ENCODE data around the gene CYBRD1.

Gene CYBRD1

GRCh38 chr2:171553236-171553635 lies 31.0 kb downstream of the CYBRD1 start:
- no peak for DNase-seq (ENCODE audit: extremely low read depth in 1 of 2, low read depth in 1 of 2)

- DNase-seq (ENCODE audit: extremely low read depth in 1 of 2, low read depth in 1 of 2): no peak
These were observed 31.6 kb downstream of the CYBRD1 start for GRCh38 chr2:171553858-171554257.

DNA sequence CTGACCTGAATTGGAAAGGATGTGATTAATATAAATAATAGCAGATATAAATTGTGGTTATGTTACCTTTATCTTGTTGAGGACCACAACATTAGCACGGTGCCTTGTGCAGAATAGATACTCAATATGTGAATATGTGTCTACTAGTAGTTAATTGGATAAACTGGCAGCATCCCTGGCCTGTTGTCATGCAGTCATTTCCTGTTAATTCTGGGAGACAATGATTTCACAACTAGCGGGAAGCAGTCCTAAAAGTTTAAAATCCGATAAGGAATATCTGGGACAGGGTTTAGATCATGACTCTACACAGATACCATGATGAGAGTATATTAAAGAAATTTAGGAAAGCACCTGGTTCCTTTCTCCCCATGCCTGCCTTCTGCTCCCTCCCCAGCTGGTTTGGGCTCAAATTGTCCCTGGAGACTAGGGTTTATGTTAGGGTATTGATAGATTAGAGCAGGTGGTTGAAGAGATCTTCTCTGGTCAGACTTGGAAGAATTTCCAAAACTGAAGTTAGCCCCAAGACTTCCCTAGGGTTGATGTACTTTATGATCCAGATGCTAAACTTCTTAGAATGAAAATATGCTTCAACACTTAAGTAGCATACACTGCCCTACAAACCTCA lies 32.8 kb downstream of the CYBRD1 start:
- DNase-seq (ENCODE audit: extremely low read depth in 1 of 2, low read depth in 1 of 2): no peak

GRCh38 chr2:171557363-171557762 lies 35.1 kb downstream of the CYBRD1 start:
- DNase-seq (ENCODE audit: extremely low read depth in 1 of 2, low read depth in 1 of 2): no peak

DNA sequence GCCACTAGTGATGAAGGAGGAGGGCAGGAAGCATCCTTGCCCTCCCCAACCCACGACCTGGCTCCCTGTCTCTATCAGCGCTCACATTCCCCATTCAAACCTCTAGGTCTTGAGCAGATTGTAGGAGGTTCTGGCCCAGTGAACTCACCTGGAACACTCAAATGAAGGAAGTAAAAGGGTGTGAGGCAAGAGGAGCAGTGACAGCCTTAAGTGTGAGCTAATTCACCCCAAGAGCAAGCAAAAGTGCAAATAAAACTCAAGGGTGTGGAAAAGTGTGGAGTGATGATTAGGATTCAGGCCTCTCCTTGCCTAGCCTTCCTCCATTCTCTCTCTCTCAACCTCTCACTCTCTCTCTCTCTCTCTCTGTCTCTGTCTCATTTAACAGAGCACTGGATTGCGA lies 41.0 kb downstream of the CYBRD1 start:
- DNase-seq (ENCODE audit: extremely low read depth in 1 of 2, low read depth in 1 of 2): no peak

GRCh38 chr2:171564463-171564862 lies 42.2 kb downstream of the CYBRD1 start:
- no peak for DNase-seq (ENCODE audit: extremely low read depth in 1 of 2, low read depth in 1 of 2)

DNA sequence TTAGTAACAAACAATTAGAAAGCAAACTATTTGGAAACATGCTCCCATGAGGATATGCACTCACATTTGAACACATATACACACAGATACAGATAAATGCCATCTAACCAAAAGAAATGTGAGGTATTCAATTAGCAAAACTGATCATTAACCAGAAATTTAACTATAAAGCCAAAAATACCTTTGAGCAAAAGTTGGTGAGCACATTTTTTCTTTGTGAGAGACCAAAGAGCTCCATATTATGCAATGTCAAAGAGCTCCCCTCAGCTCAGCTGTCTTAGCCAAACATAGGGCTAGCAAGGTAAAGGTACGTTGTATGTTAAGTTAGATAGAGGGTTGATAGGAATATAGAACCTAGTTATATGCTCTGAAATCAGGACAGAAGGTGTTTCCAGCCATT lies 43.8 kb downstream of the CYBRD1 start:
- DNase-seq (ENCODE audit: extremely low read depth in 1 of 2, low read depth in 1 of 2): no peak

DNA sequence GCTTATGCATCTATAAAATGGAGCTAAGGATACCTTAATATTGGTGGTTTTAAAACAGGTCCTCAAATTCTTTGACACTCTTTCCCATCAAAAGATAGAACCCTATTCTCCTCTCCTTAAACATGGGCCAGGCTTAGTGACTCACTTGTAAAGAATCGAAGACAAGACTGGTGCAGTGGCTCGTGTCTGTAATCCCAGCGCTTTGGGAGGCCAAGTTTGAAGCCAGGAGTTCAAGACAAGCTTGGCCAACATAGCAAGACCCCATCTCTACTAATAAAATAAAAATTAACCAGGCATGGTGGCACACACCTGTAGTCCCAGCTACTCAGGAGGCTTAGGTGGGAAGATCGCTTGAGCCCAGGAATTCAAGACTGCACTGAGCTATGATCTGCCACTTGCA lies 44.5 kb downstream of the CYBRD1 start:
- DNase-seq (ENCODE audit: extremely low read depth in 1 of 2, low read depth in 1 of 2): no peak

DNA sequence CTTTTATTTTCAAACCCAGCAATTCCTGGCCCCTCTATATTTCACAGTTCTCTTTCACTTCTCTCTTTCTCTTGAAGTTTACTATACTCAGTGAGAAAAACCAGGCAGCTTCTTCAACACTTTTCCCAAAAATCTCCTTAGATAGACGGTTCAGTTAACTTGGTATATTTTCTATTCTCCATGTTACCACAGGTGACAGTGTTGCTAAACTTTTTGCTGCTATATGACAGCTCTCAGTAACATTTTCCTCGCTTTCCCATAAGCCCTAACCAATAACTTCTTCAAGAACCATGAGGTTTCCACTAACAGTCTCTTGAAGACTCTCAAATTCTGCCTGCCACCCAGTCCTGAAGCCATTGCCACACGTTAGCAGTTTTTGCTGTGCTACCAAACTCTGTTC lies 45.8 kb downstream of the CYBRD1 start:
- no peak for DNase-seq (ENCODE audit: extremely low read depth in 1 of 2, low read depth in 1 of 2)

DNA sequence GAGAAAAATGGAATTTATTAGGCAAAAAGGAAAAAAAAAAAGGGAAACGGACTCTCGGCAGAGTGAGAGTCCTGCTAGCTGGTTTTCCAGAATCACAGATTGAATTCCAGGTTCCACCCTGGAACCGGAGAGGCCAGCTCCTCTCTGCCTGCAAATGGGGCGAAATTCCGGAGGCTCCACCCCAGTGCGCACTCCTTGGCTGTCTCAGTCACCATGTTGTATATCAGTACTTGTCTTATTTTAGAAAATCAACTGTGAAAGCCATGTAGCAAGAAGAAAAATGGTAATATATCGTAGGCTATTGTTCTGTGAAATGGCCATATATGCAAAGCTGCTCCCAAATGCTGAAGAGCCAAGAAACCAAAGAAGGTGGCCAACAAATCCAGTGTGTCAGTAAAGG lies 49.4 kb downstream of the CYBRD1 start:
- no peak for DNase-seq (ENCODE audit: extremely low read depth in 1 of 2, low read depth in 1 of 2)

GRCh38 chr2:171574149-171574795 lies 52.0 kb downstream of the CYBRD1 start:
- peak; percentile 44 to 70 for DNase-seq (ENCODE audit: extremely low read depth in 1 of 2, low read depth in 1 of 2)

GRCh38 chr2:171575606-171576005 lies 53.3 kb downstream of the CYBRD1 start:
- no peak for DNase-seq (ENCODE audit: extremely low read depth in 1 of 2, low read depth in 1 of 2)

DNA sequence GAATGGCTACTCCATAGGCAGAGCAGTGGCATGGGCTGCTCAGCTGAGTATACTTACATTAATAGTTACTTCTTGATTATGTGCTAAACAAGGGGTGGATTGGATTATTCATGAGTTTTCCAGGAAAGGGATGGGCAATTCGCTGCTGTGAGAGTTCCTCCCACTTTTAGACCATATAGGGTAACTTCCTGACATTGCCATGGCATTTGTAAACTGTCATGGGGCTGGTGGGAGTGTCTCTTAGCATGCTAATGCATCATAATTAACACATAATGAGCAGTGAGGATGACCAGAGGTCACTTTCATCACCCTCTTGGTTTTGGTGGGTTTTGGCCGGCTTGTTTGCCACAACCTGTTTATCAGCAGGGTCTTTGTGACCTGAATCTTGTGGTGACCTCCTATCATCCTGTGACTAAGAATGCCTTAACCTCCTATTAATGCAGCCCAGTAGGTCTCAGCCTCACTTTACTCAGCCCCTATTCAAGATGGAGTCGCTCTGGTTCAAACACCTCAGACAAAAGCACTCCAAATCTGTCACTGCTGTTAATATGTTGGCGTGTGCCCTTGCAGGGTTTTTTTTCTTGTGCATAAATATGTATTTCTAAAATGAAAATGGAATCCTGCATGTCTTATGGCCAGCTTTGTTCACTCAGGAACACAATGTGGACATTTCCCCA lies 56.0 kb downstream of the CYBRD1 start:
- no peak for DNase-seq (ENCODE audit: extremely low read depth in 1 of 2, low read depth in 1 of 2)

GRCh38 chr2:171579481-171579880 lies 57.2 kb downstream of the CYBRD1 start:
- no peak for DNase-seq (ENCODE audit: extremely low read depth in 1 of 2, low read depth in 1 of 2)

DNA sequence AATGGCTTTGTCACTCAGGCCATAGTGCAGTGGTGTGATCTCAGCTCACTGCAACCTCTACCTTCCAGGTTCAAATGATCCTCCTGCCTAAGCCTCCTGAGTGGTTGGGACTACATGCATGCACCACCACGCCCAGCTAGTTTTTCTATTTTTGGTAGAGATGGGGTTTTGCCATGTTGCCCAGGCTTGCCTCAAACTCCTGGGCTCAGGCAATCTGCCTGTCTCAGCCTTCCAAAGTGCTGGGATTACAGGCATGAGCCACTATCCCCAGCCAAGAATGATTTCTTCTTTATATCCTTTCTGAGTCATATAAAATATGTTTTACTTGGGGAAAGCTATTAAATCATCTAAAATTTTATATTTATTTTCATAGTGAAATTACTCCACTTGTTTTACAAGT lies 61.3 kb downstream of the CYBRD1 start:
- no peak for DNase-seq (ENCODE audit: extremely low read depth in 1 of 2, low read depth in 1 of 2)

- no peak for DNase-seq (ENCODE audit: extremely low read depth in 1 of 2, low read depth in 1 of 2)
These were observed 61.7 kb downstream of the CYBRD1 start for GRCh38 chr2:171584001-171584400.

DNA sequence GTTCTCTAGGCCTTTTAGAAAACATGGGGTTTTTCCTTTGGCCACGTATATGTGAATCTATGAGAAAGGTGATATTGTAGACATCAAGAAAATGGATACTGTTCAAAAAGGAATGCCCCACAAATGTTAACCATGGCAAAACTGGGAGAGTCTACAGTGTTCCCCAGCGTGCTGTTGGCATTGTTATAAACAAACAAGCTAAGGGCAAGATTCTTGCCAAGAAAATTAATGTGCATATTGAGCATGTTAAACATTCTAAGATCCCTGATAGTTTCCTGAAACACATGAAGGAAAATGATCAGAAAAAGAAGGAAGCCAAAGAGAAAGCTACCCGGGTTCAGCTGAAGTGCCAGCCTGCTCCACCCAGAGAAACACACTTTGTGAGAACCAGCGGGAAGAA lies 64.9 kb downstream of the CYBRD1 start:
- DNase-seq (ENCODE audit: extremely low read depth in 1 of 2, low read depth in 1 of 2): no peak

- DNase-seq (ENCODE audit: extremely low read depth in 1 of 2, low read depth in 1 of 2): no peak
These were observed 65.3 kb downstream of the CYBRD1 start for GRCh38 chr2:171587567-171587966.

GRCh38 chr2:171590116-171590515 lies 67.8 kb downstream of the CYBRD1 start:
- no peak for DNase-seq (ENCODE audit: extremely low read depth in 1 of 2, low read depth in 1 of 2)

DNA sequence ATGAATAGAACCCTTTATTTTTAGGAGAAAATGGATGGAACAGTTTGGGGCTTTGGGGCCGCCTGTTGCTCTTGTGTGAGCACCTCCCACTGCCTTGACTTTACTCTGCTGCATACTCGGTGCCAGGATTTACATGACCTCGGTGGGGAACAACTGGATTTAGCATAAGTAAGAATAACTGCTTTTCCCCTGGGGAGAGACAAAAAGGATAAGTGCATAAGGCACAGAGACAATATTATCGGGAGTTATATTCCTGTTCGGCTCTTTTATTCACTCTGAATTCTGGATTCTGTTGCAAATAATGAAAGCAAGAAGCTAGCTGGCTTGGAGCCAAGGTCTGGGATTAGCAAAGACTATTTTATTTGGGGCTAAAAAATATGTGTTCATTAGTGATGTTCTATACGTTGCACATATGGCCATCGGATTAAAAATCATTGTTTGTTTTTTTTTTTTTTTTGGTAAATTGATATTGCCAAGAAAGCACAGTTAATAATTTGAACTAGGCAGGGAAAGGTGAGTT lies 69.8 kb downstream of the CYBRD1 start:
- no peak for DNase-seq (ENCODE audit: extremely low read depth in 1 of 2, low read depth in 1 of 2)

- DNase-seq (ENCODE audit: extremely low read depth in 1 of 2, low read depth in 1 of 2): no peak
These were observed 73.2 kb downstream of the CYBRD1 start for GRCh38 chr2:171595456-171595855.

GRCh38 chr2:171595896-171596295 lies 73.6 kb downstream of the CYBRD1 start:
- DNase-seq (ENCODE audit: extremely low read depth in 1 of 2, low read depth in 1 of 2): no peak
